ENCODE measurements around the gene FKBP3.

The FKBP3 gene

GRCh38 chr14:45125754-45126153 is 8.5 kb downstream of the FKBP3 start:
- Histone ChIP-seq H3K27me3 (ENCODE audit: low read length) (no peaks in the 10 kb centered on the region), H3K4me2 (ENCODE audit: low read depth, low read length, poor library complexity, severe bottlenecking) (no peak overlapping the region), H3K36me3 (ENCODE audit: low read length) (peaks cover 24% of the 10 kb centered on the region; the same call in 1 of the 2 replicates), H3K9me2 (replicated peaks; ENCODE audit: insufficient read depth, low read length) (no peaks in the 10 kb centered on the region), H3K4me3 (ENCODE audit: insufficient read depth, low read length, poor library complexity, severe bottlenecking) (no peak overlapping the region), H3K9me3 (ENCODE audit: insufficient read depth, low read length) (no peaks in the 10 kb centered on the region), H4K20me1 (ENCODE audit: low read depth, low read length) (no peaks in the 10 kb centered on the region), H3K27ac (ENCODE audit: low read depth, low read length) (no peak overlapping the region), H3K9ac (ENCODE audit: low read length) (no peak overlapping the region), H3K79me2 (ENCODE audit: insufficient read depth, low read length) (no peaks in the 10 kb centered on the region), H2AFZ (ENCODE audit: low read depth, low read length, severe bottlenecking) (no peak overlapping the region), H3F3A (ENCODE audit: insufficient read depth) (peaks cover 13% of the 10 kb centered on the region; the same call in 1 of the 2 replicates)
- no peak for TF ChIP-seq EZH2phosphoT487 (conservative IDR thresholded peaks at IDR 0.05; ENCODE audit: low read length)
- TF ChIP-seq, protein P1, sequence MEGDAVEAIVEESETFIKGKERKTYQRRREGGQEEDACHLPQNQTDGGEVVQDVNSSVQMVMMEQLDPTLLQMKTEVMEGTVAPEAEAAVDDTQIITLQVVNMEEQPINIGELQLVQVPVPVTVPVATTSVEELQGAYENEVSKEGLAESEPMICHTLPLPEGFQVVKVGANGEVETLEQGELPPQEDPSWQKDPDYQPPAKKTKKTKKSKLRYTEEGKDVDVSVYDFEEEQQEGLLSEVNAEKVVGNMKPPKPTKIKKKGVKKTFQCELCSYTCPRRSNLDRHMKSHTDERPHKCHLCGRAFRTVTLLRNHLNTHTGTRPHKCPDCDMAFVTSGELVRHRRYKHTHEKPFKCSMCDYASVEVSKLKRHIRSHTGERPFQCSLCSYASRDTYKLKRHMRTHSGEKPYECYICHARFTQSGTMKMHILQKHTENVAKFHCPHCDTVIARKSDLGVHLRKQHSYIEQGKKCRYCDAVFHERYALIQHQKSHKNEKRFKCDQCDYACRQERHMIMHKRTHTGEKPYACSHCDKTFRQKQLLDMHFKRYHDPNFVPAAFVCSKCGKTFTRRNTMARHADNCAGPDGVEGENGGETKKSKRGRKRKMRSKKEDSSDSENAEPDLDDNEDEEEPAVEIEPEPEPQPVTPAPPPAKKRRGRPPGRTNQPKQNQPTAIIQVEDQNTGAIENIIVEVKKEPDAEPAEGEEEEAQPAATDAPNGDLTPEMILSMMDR (IDR thresholded peaks at IDR 0.05; ENCODE audit: insufficient read depth, low read length, poor library complexity, severe bottlenecking) = no peak

- H3K36me3 ChIP-seq (ENCODE audit: low read length) = peaks cover 29% of the 10 kb centered on the region; the same call in 1 of the 2 replicates
- H3K4me3 ChIP-seq (ENCODE audit: insufficient read depth, low read length, poor library complexity, severe bottlenecking) = no peak overlapping the region
- H3K9me2 ChIP-seq (replicated peaks; ENCODE audit: insufficient read depth, low read length) = no peaks in the 10 kb centered on the region
- H3K27ac ChIP-seq (ENCODE audit: low read depth, low read length) = no peak overlapping the region
- H3F3A ChIP-seq (ENCODE audit: insufficient read depth) = peaks cover 4% of the 10 kb centered on the region; the same call in 1 of the 2 replicates
- no peaks in the 10 kb centered on the region for H3K9me3 ChIP-seq (ENCODE audit: insufficient read depth, low read length)
- no peaks in the 10 kb centered on the region for H4K20me1 ChIP-seq (ENCODE audit: low read depth, low read length)
- TF ChIP-seq, protein P1 (IDR thresholded peaks at IDR 0.05; ENCODE audit: insufficient read depth, low read length, poor library complexity, severe bottlenecking) = no peak
- TF ChIP-seq EZH2phosphoT487 (conservative IDR thresholded peaks at IDR 0.05; ENCODE audit: low read length) = no peak
- H3K27me3 ChIP-seq (ENCODE audit: low read length) = no peaks in the 10 kb centered on the region
- no peak overlapping the region for H3K9ac ChIP-seq (ENCODE audit: low read length)
- H3K4me2 ChIP-seq (ENCODE audit: low read depth, low read length, poor library complexity, severe bottlenecking) = no peak overlapping the region
- H2AFZ ChIP-seq (ENCODE audit: low read depth, low read length, severe bottlenecking) = no peak overlapping the region
- no peaks in the 10 kb centered on the region for H3K79me2 ChIP-seq (ENCODE audit: insufficient read depth, low read length)
These were observed 11.0 kb downstream of the FKBP3 start for GRCh38 chr14:45123271-45123670.

GRCh38 chr14:45120096-45120495 is 14.2 kb downstream of the FKBP3 start:
- Histone ChIP-seq H3K36me3 (ENCODE audit: low read length) (peaks cover 39% of the 10 kb centered on the region), H3K4me3 (ENCODE audit: insufficient read depth, low read length, poor library complexity, severe bottlenecking) (no peak overlapping the region), H3F3A (ENCODE audit: insufficient read depth) (0 out of 2 replicates have a peak, but pooled peaks cover 2% of the 10 kb centered on the region), H3K4me2 (ENCODE audit: low read depth, low read length, poor library complexity, severe bottlenecking) (no peak overlapping the region), H3K9me2 (replicated peaks; ENCODE audit: insufficient read depth, low read length) (no peaks in the 10 kb centered on the region), H2AFZ (ENCODE audit: low read depth, low read length, severe bottlenecking) (no peak overlapping the region), H3K79me2 (ENCODE audit: insufficient read depth, low read length) (no peaks in the 10 kb centered on the region), H3K27ac (ENCODE audit: low read depth, low read length) (no peak overlapping the region), H3K27me3 (ENCODE audit: low read length) (no peaks in the 10 kb centered on the region), H3K9ac (ENCODE audit: low read length) (no peak overlapping the region), H4K20me1 (ENCODE audit: low read depth, low read length) (no peaks in the 10 kb centered on the region), H3K9me3 (ENCODE audit: insufficient read depth, low read length) (no peaks in the 10 kb centered on the region)
- TF ChIP-seq EZH2phosphoT487 (conservative IDR thresholded peaks at IDR 0.05; ENCODE audit: low read length) = no peak
- TF ChIP-seq, protein P1 (IDR thresholded peaks at IDR 0.05; ENCODE audit: insufficient read depth, low read length, poor library complexity, severe bottlenecking) = no peak

All from SU-DHL-6 (cell line).